Measurements from ENCODE around the gene LHFPL2. TPM values are rescaled to one million over a fixed set of nuclear protein-coding genes. Genes with fewer than 3 reads are reported as not detected.

The LHFPL2 gene
- total RNA-seq, 4 donors from 2014 or later, result 34.4 to 79.6 (median 51.5) TPM

DNA sequence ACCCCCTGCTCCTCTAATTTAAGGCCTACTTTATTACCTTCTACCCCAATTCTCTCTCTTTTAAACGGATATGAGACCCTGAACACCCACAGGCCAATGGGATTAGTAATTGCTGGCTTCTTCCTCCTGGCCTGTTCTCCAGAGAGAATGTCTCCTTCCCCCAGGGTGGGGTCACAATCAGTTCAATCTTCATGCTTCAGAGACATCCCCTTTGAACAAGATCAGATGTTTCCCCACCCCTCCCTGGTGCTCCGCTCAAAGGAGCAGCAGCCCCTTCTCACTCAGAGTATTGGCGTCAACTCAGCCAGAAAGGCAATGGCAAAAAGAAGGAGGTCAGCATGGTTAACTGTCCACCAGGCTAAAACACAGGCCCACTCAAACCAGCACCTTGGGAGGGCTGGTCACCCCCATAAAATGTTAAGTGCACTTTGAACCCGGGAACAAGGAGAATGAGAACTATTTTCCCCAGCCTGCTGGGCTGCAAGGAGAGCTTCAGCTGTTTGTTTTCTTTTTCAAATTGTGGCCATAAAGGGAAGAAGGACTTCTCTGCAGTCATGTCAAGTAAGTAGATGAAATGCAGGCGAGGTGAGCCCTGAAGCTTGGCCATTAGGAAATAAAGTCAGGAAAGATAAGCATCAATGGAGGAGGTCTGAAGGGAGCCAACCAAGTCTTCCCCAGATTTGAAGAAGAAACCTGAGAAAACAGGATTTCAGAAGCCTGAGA, 20.1 kb downstream of the LHFPL2 start:
- intact Hi-C loops (cut with DNase I; ENCODE audit: low total_unique reads) (no loop called here), in situ Hi-C loops (cut with MboI; ENCODE audit: low pct_ligation_motif_present in 1 of 4, low pct_unique_long_range_greater_than_20kb in 1 of 4, low sequenced_read_pairs in 3 of 4) (no loop called here)
- Histone ChIP-seq H3K4me3 (no peak overlapping the region), H3K4me1 (peaks cover 13 to 44% (median 19%) of the 10 kb centered on the region in 4 donors), H3K27ac (no peak overlapping the region), H3K36me3 (peaks cover 0 to 9% (median 3%) of the 10 kb centered on the region in 4 donors), H3K27me3 (no peaks in the 10 kb centered on the region), H3K9me3 (no peaks in the 10 kb centered on the region)
- TF ChIP-seq CTCF (IDR thresholded peaks at IDR 0.05) (no peak), POLR2A (IDR thresholded peaks at IDR 0.05) (no peak), EP300 (IDR thresholded peaks at IDR 0.05; ENCODE audit: low read depth) (no peak), POLR2AphosphoS5 (IDR thresholded peaks at IDR 0.05) (no peak)
- WGBS, 2 donors (ENCODE audit: low coverage in 1 of 2), result 53 to 59% methylated on average over 4 to 5 of the region's 5 CpGs
- no peak for DNase-seq

DNA sequence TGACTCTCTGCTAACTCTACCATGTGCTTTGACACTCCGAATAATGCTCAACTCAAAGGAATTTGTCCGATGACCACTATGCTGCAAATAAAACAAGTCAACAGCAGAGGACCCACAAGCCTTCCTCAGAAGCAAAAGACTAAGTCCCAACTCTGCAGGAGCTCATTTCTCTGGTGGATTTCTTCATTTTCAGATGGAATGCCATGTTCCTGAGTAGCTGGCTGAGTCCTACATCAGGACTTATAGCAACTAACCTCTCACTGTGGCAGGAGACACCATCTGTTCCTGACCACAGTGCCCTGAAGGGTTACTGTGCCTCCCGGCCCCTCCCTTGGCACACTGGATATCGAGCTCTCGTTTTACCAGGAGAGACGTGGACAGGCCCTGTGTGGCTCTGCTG, 20.8 kb downstream of the LHFPL2 start:
- TF ChIP-seq POLR2AphosphoS5 (IDR thresholded peaks at IDR 0.05), result no peak
- no peak for TF ChIP-seq POLR2A (IDR thresholded peaks at IDR 0.05)
- no peak for TF ChIP-seq CTCF (IDR thresholded peaks at IDR 0.05)
- no peak for TF ChIP-seq EP300 (IDR thresholded peaks at IDR 0.05; ENCODE audit: low read depth)
- Histone ChIP-seq H3K4me1 (peaks cover 13 to 44% (median 19%) of the 10 kb centered on the region in 4 donors), H3K36me3 (peaks cover 0 to 9% (median 3%) of the 10 kb centered on the region in 4 donors), H3K27me3 (no peaks in the 10 kb centered on the region), H3K27ac (peak overlapping the region in 1 of 4 donors; percentile 0), H3K9me3 (no peaks in the 10 kb centered on the region), H3K4me3 (no peak overlapping the region)
- intact Hi-C loops (cut with DNase I; ENCODE audit: low total_unique reads) (no loop called here), in situ Hi-C loops (cut with MboI; ENCODE audit: low pct_ligation_motif_present in 1 of 4, low pct_unique_long_range_greater_than_20kb in 1 of 4, low sequenced_read_pairs in 3 of 4) (no loop called here)
- WGBS, 2 donors (ENCODE audit: low coverage in 1 of 2), result 81% methylated on average over 6 of the region's 6 CpGs; no CpG with 5 or more reads in 1 of the 2 donors
- no peak for DNase-seq

GRCh38 chr5:78627175-78627574, 21.4 kb downstream of the LHFPL2 start:
- DNase-seq, result no peak
- Histone ChIP-seq H3K4me1 (peaks cover 13 to 44% (median 19%) of the 10 kb centered on the region in 4 donors), H3K27ac (peak overlapping the region in 1 of 4 donors; percentile 5), H3K4me3 (no peak overlapping the region), H3K36me3 (peaks cover 0 to 9% (median 3%) of the 10 kb centered on the region in 4 donors), H3K9me3 (no peaks in the 10 kb centered on the region), H3K27me3 (no peaks in the 10 kb centered on the region)
- in situ Hi-C loops (cut with MboI; ENCODE audit: low pct_ligation_motif_present in 1 of 4, low pct_unique_long_range_greater_than_20kb in 1 of 4, low sequenced_read_pairs in 3 of 4) (no loop called here), intact Hi-C loops (cut with DNase I; ENCODE audit: low total_unique reads) (no loop called here)
- TF ChIP-seq POLR2A (IDR thresholded peaks at IDR 0.05), result no peak
- peak in 2 of 5 experiments; percentile 10 to 14 for TF ChIP-seq CTCF (IDR thresholded peaks at IDR 0.05)
- 83 to 90% methylated on average over 3 of the region's 3 CpGs for WGBS, 2 donors (ENCODE audit: low coverage in 1 of 2)

DNA sequence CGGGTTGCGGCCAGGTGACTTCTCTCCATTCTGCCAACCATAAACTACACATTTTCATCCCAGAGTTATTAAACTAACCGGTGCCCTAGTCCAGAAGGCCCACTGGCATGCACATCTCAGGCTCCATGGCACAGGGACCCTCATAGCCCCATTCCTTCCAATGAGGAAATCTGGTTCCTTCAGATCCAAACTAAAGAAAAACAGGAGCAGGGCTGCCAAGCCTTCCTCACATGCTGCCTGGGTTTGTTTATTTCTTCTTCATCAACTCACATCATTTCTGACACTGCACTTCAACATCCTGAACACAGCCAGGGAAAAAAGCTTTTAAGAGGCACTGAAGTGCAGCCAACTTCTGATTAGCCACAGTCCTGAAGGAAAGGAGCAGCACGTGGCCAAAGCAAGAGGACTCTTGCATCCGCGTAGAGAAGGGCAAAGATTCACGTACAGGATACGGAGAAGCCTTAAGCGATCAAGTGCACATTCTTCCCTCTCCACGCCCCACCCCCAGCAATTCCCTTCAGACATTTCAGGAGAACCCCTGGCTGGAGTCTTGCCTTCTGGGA, 22.5 kb downstream of the LHFPL2 start:
- 79% methylated on average over 3 to 10 of the region's 10 CpGs for WGBS, 2 donors (ENCODE audit: low coverage in 1 of 2)
- H3K27ac ChIP-seq, result peak overlapping the region in 2 of 4 donors; percentile 5 to 44
- H3K36me3 ChIP-seq, result peaks cover 0 to 6% (median under 1%) of the 10 kb centered on the region in 4 donors
- peaks cover 13 to 44% (median 19%) of the 10 kb centered on the region in 4 donors for H3K4me1 ChIP-seq
- no peaks in the 10 kb centered on the region for H3K9me3 ChIP-seq
- no peak for TF ChIP-seq EP300 (IDR thresholded peaks at IDR 0.05; ENCODE audit: low read depth)
- peak in 1 of 3 donors; percentile 26 for TF ChIP-seq POLR2AphosphoS5 (IDR thresholded peaks at IDR 0.05)
- no peak for TF ChIP-seq CTCF (IDR thresholded peaks at IDR 0.05)
- intact Hi-C loops (cut with DNase I; ENCODE audit: low total_unique reads) (no loop called here), in situ Hi-C loops (cut with MboI; ENCODE audit: low pct_ligation_motif_present in 1 of 4, low pct_unique_long_range_greater_than_20kb in 1 of 4, low sequenced_read_pairs in 3 of 4) (no loop called here)
- no peak overlapping the region for H3K4me3 ChIP-seq
- no peaks in the 10 kb centered on the region for H3K27me3 ChIP-seq
- no peak for DNase-seq

Measured in transverse colon (tissue), 4 donors.